Measurements from ENCODE around the gene EXTL2. TPM values are rescaled to one million over a fixed set of nuclear protein-coding genes. Genes with fewer than 3 reads are reported as not detected.

Gene EXTL2
- total and polyA plus RNA-seq, 10 of the 15 experiments (the other 5 are each of a cell fraction or from before 2014, with no cell fraction given), result 10.2 to 51.1 (median 16.2) TPM

- Histone ChIP-seq H4K20me1 (ENCODE audit: control insufficient read depth, insufficient read depth) (no peaks in the 10 kb centered on the region), H3K27me3 (replicated peaks in 1 of 2; ENCODE audit: control insufficient read depth in 2 of 2, insufficient read depth in 2 of 2, low read length in 1 of 2) (no peaks in the 10 kb centered on the region), H3K4me2 (ENCODE audit: control insufficient read depth, insufficient read depth) (no peak overlapping the region), H3K9me3 (replicated peaks; ENCODE audit: control insufficient read depth, insufficient read depth, low read length) (peaks cover 3% of the 10 kb centered on the region; the same call in 2 of the 3 replicates), H2AFZ (ENCODE audit: control insufficient read depth, low read depth, low read length) (no peak overlapping the region), H3K4me3 (no peak overlapping the region), H3K9ac (ENCODE audit: control insufficient read depth, insufficient read depth, low read length) (no peak overlapping the region), H3K4me1 (ENCODE audit: control insufficient read depth, insufficient read depth, low read length) (no peaks in the 10 kb centered on the region), H3K79me2 (ENCODE audit: control insufficient read depth, insufficient read depth, low read length) (no peaks in the 10 kb centered on the region), H3K27ac (ENCODE audit: control insufficient read depth, insufficient read depth) (no peak overlapping the region), H3K36me3 (ENCODE audit: control insufficient read depth in 2 of 2, insufficient read depth in 2 of 2, low read length in 1 of 2) (0 out of 4 replicates have a peak, but pooled peaks cover 0 to 3% of the 10 kb centered on the region in 2 experiments)
- POLR2A ChIA-PET, result no interaction called here
- no peak for FAIRE-seq
- SMC1A ChIA-PET (ENCODE audit: uncharacterized antibody, unreplicated experiment), result interaction anchor here (2.0 kb wide), 1 partner anchor 15 kb away, joined by 7 read pairs; no protein-coding TSS in a partner anchor
- DNase-seq (ENCODE audit: low read depth, low spot score), result no peak
- no peak for TF ChIP-seq BHLHE40 (IDR thresholded peaks at IDR 0.05; ENCODE audit: borderline replicate concordance in 1 of 2, low read depth in 2 of 2, low read length in 1 of 2)
- no peak for TF ChIP-seq ZBTB33 (IDR thresholded peaks at IDR 0.05)
- no peak for TF ChIP-seq RAD51 (IDR thresholded peaks at IDR 0.05)
- TF ChIP-seq HDGF (IDR thresholded peaks at IDR 0.05), result no peak
- TF ChIP-seq IRF3 (IDR thresholded peaks at IDR 0.05), result no peak
- no peak for TF ChIP-seq SPI1 (IDR thresholded peaks at IDR 0.05; ENCODE audit: borderline replicate concordance, insufficient read depth, low read depth, low read length)
- TF ChIP-seq ATF7 (IDR thresholded peaks at IDR 0.05; ENCODE audit: low read depth), result no peak
- TF ChIP-seq NR2C1 (IDR thresholded peaks at IDR 0.05), result no peak
- TF ChIP-seq USF2 (IDR thresholded peaks at IDR 0.05; ENCODE audit: borderline replicate concordance, low read depth, low read length), result no peak
- no peak for TF ChIP-seq CREB1 (IDR thresholded peaks at IDR 0.05; ENCODE audit: low read depth)
- TF ChIP-seq ZNF592 (IDR thresholded peaks at IDR 0.05), result no peak
- TF ChIP-seq CBX3 (IDR thresholded peaks at IDR 0.05; ENCODE audit: borderline replicate concordance, low read depth), result no peak
- TF ChIP-seq SMAD5 (IDR thresholded peaks at IDR 0.05; ENCODE audit: low read depth), result no peak
- intact Hi-C loops (cut with micrococcal nuclease; ENCODE audit: unreplicated experiment) (no loop called here), in situ Hi-C loops (cut with MboI) (no loop called here)
- RAD21 ChIA-PET (ENCODE audit: unreplicated experiment), result interaction anchor here (1.2 kb wide), 1 partner anchor 15 kb away, joined by 3 read pairs; no protein-coding TSS in a partner anchor
- ATAC-seq, result no peak
- BruUV-seq (replicated peaks), result no TSS peak
- CTCF ChIA-PET, result interaction anchor here (0.6 to 3.7 kb wide), 5 partner anchors 15 to 554 kb away, joined by 3 to 18 read pairs (median 3); no protein-coding TSS in a partner anchor
- 60% methylated on average over 4 of the region's 4 CpGs for WGBS (ENCODE audit: insufficient coverage, insufficient replicate concordance, low lambda C conversion rate, missing lambda C conversion rate)
These were observed 10.7 kb downstream of the EXTL2 start for GRCh38 chr1:100883963-100884362.
